Smooth muscle cell of bladder (primary cell): ENCODE measurements around the gene TRIL. TPM values are rescaled to one million over a fixed set of nuclear protein-coding genes. Genes with fewer than 3 reads are reported as not detected.

ENCODE experiments used
- total RNA-seq: library from RNA; depleted of rRNA; stranded (reverse); fragments of >200 nt; gene quantifications from 2 replicates; pipeline ENCODE4 v1.2.3, GENCODE V29; 2014

TRIL gene
- total RNA-seq, result 0.71 and 1.3 TPM in 2 replicates

GRCh38 chr7:28958235-28958979, at the start of gene TRIL:
Gene TRIL, minus strand, starts transcription at chr7:28958330. Its CDS starts 284 bp downstream, at chr7:28958046.

Other genes starting within 250 kb of the TRIL start
- 0.65 and 0.71 TPM in 2 replicates for gene CPVL, start 188.2 kb upstream of the TRIL start, total RNA-seq
- 0.71 and 2.1 TPM in 2 replicates for gene CHN2, start 236.4 kb upstream of the TRIL start, total RNA-seq